NCI-H510A (cell line): ENCODE measurements around the gene BYSL.

ENCODE experiments used
- DNase-seq: peaks from one replicate; lab custom pipeline; 2025; lab: John Stamatoyannopoulos, UW

BYSL gene

GRCh38 chr6:41914869-41915530 lies 6.3 kb upstream of the BYSL start:
- DNase-seq: no peak

GRCh38 chr6:41917528-41917927 lies 3.8 kb upstream of the BYSL start:
- DNase-seq: no peak

GRCh38 chr6:41921712-41921998 lies 356 bp downstream of the BYSL start:
- DNase-seq: peak; percentile 42

- DNase-seq: no peak
These were observed 855 bp downstream of the BYSL start for GRCh38 chr6:41922154-41922553.

GRCh38 chr6:41927253-41927652 lies 6.0 kb downstream of the BYSL start:
- DNase-seq: no peak

GRCh38 chr6:41929924-41930323 lies 8.6 kb downstream of the BYSL start:
- no peak for DNase-seq

GRCh38 chr6:41931792-41932191 lies 10.5 kb downstream of the BYSL start:
- DNase-seq: no peak

- DNase-seq: no peak
These were observed 11.1 kb downstream of the BYSL start for GRCh38 chr6:41932378-41932777.

- DNase-seq: no peak
These were observed 13.2 kb downstream of the BYSL start for GRCh38 chr6:41934278-41935192.

GRCh38 chr6:41935193-41935574 lies 13.9 kb downstream of the BYSL start:
- DNase-seq: no peak

GRCh38 chr6:41935685-41936072 lies 14.4 kb downstream of the BYSL start:
- DNase-seq: no peak

GRCh38 chr6:41936073-41936837 lies 15.0 kb downstream of the BYSL start:
- peak; percentile 46 for DNase-seq

GRCh38 chr6:41937472-41937860 lies 16.2 kb downstream of the BYSL start:
- DNase-seq: no peak

- no peak for DNase-seq
These were observed 16.7 kb downstream of the BYSL start for GRCh38 chr6:41937861-41938574.

GRCh38 chr6:41938590-41939175 lies 17.4 kb downstream of the BYSL start:
- DNase-seq: no peak

- no peak for DNase-seq
These were observed 18.0 kb downstream of the BYSL start for GRCh38 chr6:41939176-41939847.

GRCh38 chr6:41939848-41940758 lies 18.8 kb downstream of the BYSL start:
- DNase-seq: no peak

- DNase-seq: peak; percentile 14
These were observed 19.5 kb downstream of the BYSL start for GRCh38 chr6:41940759-41941279.

GRCh38 chr6:41941280-41942066 lies 20.2 kb downstream of the BYSL start, which contains the start of gene CCND3:
TSS of gene CCND3 (minus strand) at chr6:41941808. CDS start at chr6:41941649, 159 bp downstream.
- DNase-seq: peak; percentile 84
